ENCODE data around the gene KANSL1.

DNA sequence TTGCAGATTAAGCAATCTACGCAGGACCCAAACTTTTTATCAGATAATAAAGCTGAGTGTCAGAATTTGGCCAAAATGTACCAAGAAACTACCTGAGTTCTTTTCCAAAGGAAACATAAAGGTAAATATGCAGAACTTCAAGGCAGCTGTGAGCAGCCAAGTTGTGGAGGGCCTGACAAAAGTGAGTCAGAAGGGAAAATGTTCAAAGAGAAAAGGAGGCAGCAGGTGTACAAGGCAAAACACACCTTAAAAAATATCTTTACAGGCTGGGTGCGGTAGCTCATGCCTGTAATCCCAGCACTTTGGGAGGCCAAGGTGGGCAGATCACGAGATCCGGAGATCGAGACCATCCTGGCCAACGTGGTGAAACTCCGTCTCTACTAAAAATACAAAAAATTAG is 7.0 kb upstream of the KANSL1 start:
- TF ChIP-seq, protein P1, sequence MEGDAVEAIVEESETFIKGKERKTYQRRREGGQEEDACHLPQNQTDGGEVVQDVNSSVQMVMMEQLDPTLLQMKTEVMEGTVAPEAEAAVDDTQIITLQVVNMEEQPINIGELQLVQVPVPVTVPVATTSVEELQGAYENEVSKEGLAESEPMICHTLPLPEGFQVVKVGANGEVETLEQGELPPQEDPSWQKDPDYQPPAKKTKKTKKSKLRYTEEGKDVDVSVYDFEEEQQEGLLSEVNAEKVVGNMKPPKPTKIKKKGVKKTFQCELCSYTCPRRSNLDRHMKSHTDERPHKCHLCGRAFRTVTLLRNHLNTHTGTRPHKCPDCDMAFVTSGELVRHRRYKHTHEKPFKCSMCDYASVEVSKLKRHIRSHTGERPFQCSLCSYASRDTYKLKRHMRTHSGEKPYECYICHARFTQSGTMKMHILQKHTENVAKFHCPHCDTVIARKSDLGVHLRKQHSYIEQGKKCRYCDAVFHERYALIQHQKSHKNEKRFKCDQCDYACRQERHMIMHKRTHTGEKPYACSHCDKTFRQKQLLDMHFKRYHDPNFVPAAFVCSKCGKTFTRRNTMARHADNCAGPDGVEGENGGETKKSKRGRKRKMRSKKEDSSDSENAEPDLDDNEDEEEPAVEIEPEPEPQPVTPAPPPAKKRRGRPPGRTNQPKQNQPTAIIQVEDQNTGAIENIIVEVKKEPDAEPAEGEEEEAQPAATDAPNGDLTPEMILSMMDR (IDR thresholded peaks at IDR 0.05) = no peak
- no peak for TF ChIP-seq POLR2A (IDR thresholded peaks at IDR 0.05)
- TF ChIP-seq POLR2AphosphoS5 (IDR thresholded peaks at IDR 0.05) = no peak
- no peak for TF ChIP-seq EP300 (IDR thresholded peaks at IDR 0.05)
